Motor neuron (in vitro differentiated cells): ENCODE data around the gene ST6GAL1. TPM values are rescaled to one million over a fixed set of nuclear protein-coding genes. Genes with fewer than 3 reads are reported as not detected.
"Not testable (repeated sequence)": the region's sequence is repeated elsewhere in the genome, so short reads cannot be mapped to it uniquely, and the experiment has no call there.

Experiments used
- ATAC-seq, 8 experiments: fragments of 200-7000 bp; cut with Tn5 transposase; replicated peaks in 6 of 8; 2 replicates each; pipeline ENCODE4 v1.8.0; 2021; ENCODE audit warnings: mild to moderate bottlenecking in 8 of 8, moderate library complexity in 8 of 8
- H3K27ac ChIP-seq, 2 donors: fragments of 250-450 bp; sonication (Bioruptor Pico); 2 replicates each; pipeline ENCODE4 v1.9.0; 2021; ENCODE audit warnings: antibody characterized with exemption in 2 of 2, mild to moderate bottlenecking in 2 of 2, moderate library complexity in 1 of 2
- H3K4me1 ChIP-seq, 2 donors: fragments of 250-450 bp; sonication (Bioruptor Pico); replicated peaks in 1 of 2; 2 replicates each; pipeline ENCODE4 v1.6.1; 2021; ENCODE audit warnings: antibody characterized with exemption in 2 of 2, mild to moderate bottlenecking in 2 of 2, moderate library complexity in 1 of 2
- H3K4me3 ChIP-seq, 5 donors: fragments of 250-450 bp; sonication (Bioruptor Pico); 2 replicates each; pipeline ENCODE4 v1.9.0; 2021; ENCODE audit warnings: antibody characterized with exemption in 5 of 5, mild to moderate bottlenecking in 5 of 5, moderate library complexity in 4 of 5
- WGBS, 10 experiments: fragments of 450-650 bp; shearing (Covaris generic); methylation state at CpG; one replicate each; pipeline ENCODE4 v1.0.0; 2022; 5-methylcytosine and 5-hydroxymethylcytosine counted together
- in situ Hi-C, 9 experiments: fragments of 400-800 bp; cut with MboI; loops; one replicate each; pipeline ENCODE4 v1.15.0; 2021; ENCODE audit warnings: low sequenced_read_pairs in 9 of 9, low pct_unique_long_range_greater_than_20kb in 2 of 9; ENCODE audit not compliant: unreplicated experiment in 9 of 9
- total RNA-seq, 8 experiments: library from RNA; unstranded; fragments of 300-600 nt; gene quantifications; 2 replicates each; pipeline versions ENCODE4 v1.2.3 to v1.2.4, GENCODE V29; 2022

Gene ST6GAL1
- total RNA-seq, 8 experiments from 2014 or later: 0.71 to 32.9 (median 18.6) TPM

DNA sequence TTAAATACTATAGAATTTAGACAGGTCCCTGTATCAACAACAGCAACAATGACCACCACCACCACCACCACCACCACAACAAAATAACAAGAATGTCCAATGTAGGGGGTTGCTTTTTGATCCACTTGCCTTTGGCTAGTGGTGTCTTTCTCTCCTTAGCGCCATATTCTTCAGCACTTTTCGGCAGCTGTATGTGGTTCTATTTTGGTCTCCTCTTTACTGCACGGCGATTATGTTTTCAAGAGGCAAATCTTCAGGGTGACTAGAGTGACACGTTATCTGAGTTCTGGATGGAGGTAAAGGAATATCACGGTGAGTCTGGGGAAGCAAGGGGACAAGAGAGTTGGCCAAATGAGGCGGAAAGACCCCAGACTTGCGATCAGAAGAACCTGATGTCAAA lies 56.1 kb downstream of the ST6GAL1 start:
- in situ Hi-C loops: no loop called here
- Histone ChIP-seq H3K27ac (no peak overlapping the region), H3K4me1 (no peaks in the 10 kb centered on the region), H3K4me3 (no peak overlapping the region)
- 5 to 97% (median 88%) methylated on average over 3 to 8 of the region's 8 CpGs; no CpG with 5 or more reads in 1 of the 10 experiments for WGBS, 10 experiments
- ATAC-seq: no peak

- WGBS, 10 experiments: 11 to 91% (median 50%) methylated on average over 1 of the region's 1 CpG; no CpG with 5 or more reads in 3 of the 10 experiments
These were observed 56.5 kb downstream of the ST6GAL1 start for GRCh38 chr3:186986816-186987215.

GRCh38 chr3:186988806-186989205 lies 58.5 kb downstream of the ST6GAL1 start:
- Histone ChIP-seq H3K27ac (no peak overlapping the region), H3K4me1 (no peaks in the 10 kb centered on the region), H3K4me3 (no peak overlapping the region)
- ATAC-seq: no peak
- in situ Hi-C loops: no loop called here
- 36 to 100% (median 100%) methylated on average over 1 to 3 of the region's 3 CpGs; no CpG with 5 or more reads in 3 of the 10 experiments for WGBS, 10 experiments

More at GRCh38 chr3:186986816-186987215, 56.5 kb downstream of the ST6GAL1 start:
- in situ Hi-C loops: no loop called here
- Histone ChIP-seq H3K4me3 (no peak overlapping the region), H3K4me1 (no peaks in the 10 kb centered on the region), H3K27ac (no peak overlapping the region)
- no peak for ATAC-seq

- in situ Hi-C loops: no loop called here
- Histone ChIP-seq H3K27ac (no peak overlapping the region), H3K4me1 (no peaks in the 10 kb centered on the region), H3K4me3 (no peak overlapping the region)
- ATAC-seq: no peak
- WGBS, 10 experiments: 17 to 88% (median 60%) methylated on average over 1 of the region's 1 CpG; no CpG with 5 or more reads in 6 of the 10 experiments
These were observed 59.1 kb downstream of the ST6GAL1 start for GRCh38 chr3:186989429-186989828.

DNA sequence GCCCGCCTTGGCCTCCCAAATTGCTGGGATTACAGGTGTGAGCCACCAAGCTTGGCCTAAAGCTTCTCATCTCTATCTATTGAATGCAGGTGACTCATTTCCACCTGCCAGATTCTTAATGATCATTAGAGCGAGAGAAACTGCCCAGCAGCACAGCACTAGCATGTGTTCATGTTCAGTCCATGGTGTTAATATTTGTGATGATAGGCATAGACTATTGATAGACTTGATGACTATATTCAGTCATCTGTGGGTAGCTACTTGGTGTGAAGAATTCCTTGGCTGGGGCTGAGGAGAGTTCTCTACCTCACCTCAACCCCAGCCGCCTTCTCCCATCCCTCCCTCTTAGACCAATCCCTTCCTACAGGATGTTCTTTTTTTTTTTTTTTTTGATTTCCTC lies 60.0 kb downstream of the ST6GAL1 start:
- no peaks in the 10 kb centered on the region for H3K4me1 ChIP-seq
- in situ Hi-C loops: no loop called here
- no peak overlapping the region for H3K4me3 ChIP-seq
- 17 to 100% (median 89%) methylated on average over 1 to 3 of the region's 3 CpGs; no CpG with 5 or more reads in 1 of the 10 experiments for WGBS, 10 experiments
- ATAC-seq: no peak
- no peak overlapping the region for H3K27ac ChIP-seq

DNA sequence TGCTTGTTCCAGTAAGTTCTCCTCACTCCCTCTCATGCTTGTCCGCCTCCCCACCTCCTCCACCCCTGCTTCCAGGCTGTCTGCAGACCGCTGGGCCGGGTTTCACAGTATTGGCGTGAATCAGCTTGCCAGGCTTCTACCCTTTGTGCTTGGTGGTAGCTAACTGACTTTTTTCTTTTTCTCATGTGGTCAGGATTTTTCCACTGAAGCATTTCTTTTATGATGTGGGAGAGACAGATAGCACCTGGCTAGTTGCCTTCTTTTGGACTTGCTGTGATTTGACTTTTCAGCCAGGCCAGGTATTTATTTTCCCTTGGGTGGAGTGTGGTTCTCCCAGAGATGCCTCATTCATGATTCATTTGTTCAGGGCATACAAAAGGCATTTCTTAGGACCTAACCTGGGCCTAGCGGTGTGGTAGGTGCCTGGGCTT lies 60.6 kb downstream of the ST6GAL1 start:
- 40 to 100% (median 79%) methylated on average over 1 to 4 of the region's 5 CpGs; no CpG with 5 or more reads in 2 of the 10 experiments for WGBS, 10 experiments
- in situ Hi-C loops: no loop called here
- ATAC-seq: peak in 2 of 8 experiments; percentile 56 to 59
- H3K27ac ChIP-seq: no peak overlapping the region
- H3K4me1 ChIP-seq: no peaks in the 10 kb centered on the region
- H3K4me3 ChIP-seq: no peak overlapping the region

DNA sequence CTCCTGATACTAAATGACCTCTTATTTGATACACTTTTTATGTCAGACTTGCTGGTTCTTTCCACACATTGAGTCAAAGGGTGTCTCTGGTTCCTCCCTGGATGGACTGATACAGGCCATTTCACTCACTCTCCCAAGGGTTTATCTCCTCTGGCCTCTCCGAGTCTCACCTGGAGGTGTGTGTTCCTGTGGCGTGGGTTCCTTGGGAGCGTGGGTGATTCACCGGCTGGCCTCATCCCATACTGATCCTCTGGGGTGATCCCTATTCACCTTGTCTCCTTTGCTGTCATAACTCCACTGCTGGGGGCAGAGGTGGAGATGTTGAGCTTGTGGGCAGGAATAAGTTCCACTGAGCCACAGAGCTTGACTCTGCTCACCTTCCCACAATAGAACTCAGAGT lies 61.1 kb downstream of the ST6GAL1 start:
- Histone ChIP-seq H3K27ac (no peak overlapping the region), H3K4me1 (no peaks in the 10 kb centered on the region), H3K4me3 (no peak overlapping the region)
- ATAC-seq: no peak
- WGBS, 10 experiments: 60 to 91% (median 83%) methylated on average over 1 to 3 of the region's 4 CpGs; no CpG with 5 or more reads in 7 of the 10 experiments
- in situ Hi-C loops: no loop called here

DNA sequence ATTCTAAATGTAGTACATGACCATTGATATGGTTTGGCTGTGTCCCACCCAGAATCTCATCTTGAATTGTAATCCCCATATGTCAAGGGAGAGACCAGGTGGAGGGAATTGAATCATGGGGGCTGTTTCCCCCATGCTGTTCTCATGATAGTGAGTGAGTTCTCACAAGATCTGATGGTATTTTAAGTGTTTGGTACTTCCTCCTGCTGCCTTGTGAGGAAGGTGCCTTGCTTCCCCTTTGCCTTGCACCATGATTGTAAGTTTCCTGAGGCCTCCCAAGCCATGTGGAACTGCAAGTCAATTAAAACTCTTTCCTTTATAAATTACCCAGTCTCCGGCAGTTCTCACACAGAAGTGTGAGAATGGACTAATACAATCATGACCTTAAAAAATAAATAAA lies 61.8 kb downstream of the ST6GAL1 start:
- WGBS, 10 experiments: 33 to 100% (median 88%) methylated on average over 1 of the region's 1 CpG; no CpG with 5 or more reads in 6 of the 10 experiments
- in situ Hi-C loops, H3K4me1 ChIP-seq, H3K4me3 ChIP-seq, ATAC-seq, H3K27ac ChIP-seq: not testable (repeated sequence)

DNA sequence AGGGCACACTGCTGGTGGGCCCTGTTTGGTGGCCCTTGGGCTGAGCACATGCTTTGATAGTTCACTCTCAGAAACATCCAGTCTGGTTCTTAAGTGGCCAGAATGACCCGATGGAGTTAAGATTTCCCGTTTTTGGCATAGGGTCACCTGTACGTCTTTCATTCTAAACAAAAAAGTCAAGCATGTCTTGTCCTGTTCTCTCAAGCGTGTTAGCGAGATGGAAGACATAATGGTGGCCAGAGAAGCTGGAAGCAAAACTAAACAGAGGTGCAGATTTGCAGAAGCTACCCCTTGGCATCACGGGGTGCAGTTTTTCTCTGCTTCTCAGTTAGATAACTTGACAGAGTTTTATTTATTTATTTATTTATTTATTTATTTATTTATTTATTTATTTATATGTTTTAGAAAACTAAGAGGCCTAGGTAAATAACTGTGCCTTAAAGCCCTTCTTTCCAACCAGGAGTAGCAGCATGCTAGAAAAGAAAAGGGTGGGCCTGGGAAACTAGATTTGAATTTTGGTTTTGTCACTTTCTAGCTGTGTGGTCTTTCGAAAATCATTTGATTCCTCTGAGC lies 63.0 kb downstream of the ST6GAL1 start:
- ATAC-seq: no peak
- H3K4me3 ChIP-seq: no peak overlapping the region
- H3K4me1 ChIP-seq: no peaks in the 10 kb centered on the region
- in situ Hi-C loops: no loop called here
- WGBS, 10 experiments: 60 to 100% (median 89%) methylated on average over 2 to 6 of the region's 7 CpGs; no CpG with 5 or more reads in 1 of the 10 experiments
- H3K27ac ChIP-seq: no peak overlapping the region

GRCh38 chr3:186994000-186994955 lies 64.0 kb downstream of the ST6GAL1 start:
- ATAC-seq: no peak
- Histone ChIP-seq H3K4me3 (no peak overlapping the region), H3K27ac (no peak overlapping the region), H3K4me1 (peaks cover 3 to 4% of the 10 kb centered on the region in 2 donors)
- in situ Hi-C loops: no loop called here
- WGBS, 10 experiments: 49 to 100% (median 92%) methylated on average over 3 to 7 of the region's 11 CpGs

GRCh38 chr3:186996356-186996755 lies 66.0 kb downstream of the ST6GAL1 start:
- H3K27ac ChIP-seq: no peak overlapping the region
- no peak for ATAC-seq
- WGBS, 10 experiments: 44 to 100% (median 96%) methylated on average over 1 to 5 of the region's 6 CpGs; no CpG with 5 or more reads in 2 of the 10 experiments
- H3K4me1 ChIP-seq: peaks cover 3 to 4% of the 10 kb centered on the region in 2 donors
- in situ Hi-C loops: no loop called here
- H3K4me3 ChIP-seq: no peak overlapping the region

- no peak for ATAC-seq
- in situ Hi-C loops: no loop called here
- no peak overlapping the region for H3K4me3 ChIP-seq
- H3K27ac ChIP-seq: no peak overlapping the region
- WGBS, 10 experiments: 33 to 100% (median 89%) methylated on average over 1 to 3 of the region's 3 CpGs; no CpG with 5 or more reads in 5 of the 10 experiments
- H3K4me1 ChIP-seq: peaks cover 3 to 4% of the 10 kb centered on the region in 2 donors
These were observed 66.7 kb downstream of the ST6GAL1 start for GRCh38 chr3:186997061-186997460.

- Histone ChIP-seq H3K4me1 (peaks cover 3 to 4% of the 10 kb centered on the region in 2 donors), H3K4me3 (no peak overlapping the region), H3K27ac (no peak overlapping the region)
- in situ Hi-C loops: no loop called here
- no peak for ATAC-seq
- 56 to 96% (median 89%) methylated on average over 1 to 10 of the region's 10 CpGs; no CpG with 5 or more reads in 1 of the 10 experiments for WGBS, 10 experiments
These were observed 67.2 kb downstream of the ST6GAL1 start for GRCh38 chr3:186997473-186997939.
